T-helper 1 cell treated with Interleukin-12 subunit alpha and Interleukin-12 subunit beta and Interleukin-4 antibody, amounts not matched to agents 30 μg/mL and 1 μg/mL, for 36 hours (primary cell): ENCODE data around the gene EEA1.
"Not testable (repeated sequence)": the region's sequence is repeated elsewhere in the genome, so short reads cannot be mapped to it uniquely, and the experiment has no call there.

Experiments
- H3K27ac Mint-ChIP-seq: one replicate; pipeline ENCODE4 v1.8.0; 2021; ENCODE audit warnings: mild to moderate bottlenecking, mixed read lengths
- H3K27me3 Mint-ChIP-seq: one replicate; pipeline ENCODE4 v1.8.0; 2021; ENCODE audit warnings: low read depth, mixed read lengths
- H3K36me3 Mint-ChIP-seq: one replicate; pipeline ENCODE4 v1.8.0; 2021; ENCODE audit warnings: low read depth, mixed read lengths
- H3K4me1 Mint-ChIP-seq: one replicate; pipeline ENCODE4 v1.8.0; 2021; ENCODE audit warnings: low read depth, mixed read lengths
- H3K4me3 Mint-ChIP-seq: one replicate; pipeline ENCODE4 v1.8.0; 2021; ENCODE audit warnings: mild to moderate bottlenecking, moderate library complexity, mixed read lengths
- H3K9me3 Mint-ChIP-seq: one replicate; pipeline ENCODE4 v1.8.0; 2021; ENCODE audit warnings: mixed read lengths

EEA1 gene

DNA sequence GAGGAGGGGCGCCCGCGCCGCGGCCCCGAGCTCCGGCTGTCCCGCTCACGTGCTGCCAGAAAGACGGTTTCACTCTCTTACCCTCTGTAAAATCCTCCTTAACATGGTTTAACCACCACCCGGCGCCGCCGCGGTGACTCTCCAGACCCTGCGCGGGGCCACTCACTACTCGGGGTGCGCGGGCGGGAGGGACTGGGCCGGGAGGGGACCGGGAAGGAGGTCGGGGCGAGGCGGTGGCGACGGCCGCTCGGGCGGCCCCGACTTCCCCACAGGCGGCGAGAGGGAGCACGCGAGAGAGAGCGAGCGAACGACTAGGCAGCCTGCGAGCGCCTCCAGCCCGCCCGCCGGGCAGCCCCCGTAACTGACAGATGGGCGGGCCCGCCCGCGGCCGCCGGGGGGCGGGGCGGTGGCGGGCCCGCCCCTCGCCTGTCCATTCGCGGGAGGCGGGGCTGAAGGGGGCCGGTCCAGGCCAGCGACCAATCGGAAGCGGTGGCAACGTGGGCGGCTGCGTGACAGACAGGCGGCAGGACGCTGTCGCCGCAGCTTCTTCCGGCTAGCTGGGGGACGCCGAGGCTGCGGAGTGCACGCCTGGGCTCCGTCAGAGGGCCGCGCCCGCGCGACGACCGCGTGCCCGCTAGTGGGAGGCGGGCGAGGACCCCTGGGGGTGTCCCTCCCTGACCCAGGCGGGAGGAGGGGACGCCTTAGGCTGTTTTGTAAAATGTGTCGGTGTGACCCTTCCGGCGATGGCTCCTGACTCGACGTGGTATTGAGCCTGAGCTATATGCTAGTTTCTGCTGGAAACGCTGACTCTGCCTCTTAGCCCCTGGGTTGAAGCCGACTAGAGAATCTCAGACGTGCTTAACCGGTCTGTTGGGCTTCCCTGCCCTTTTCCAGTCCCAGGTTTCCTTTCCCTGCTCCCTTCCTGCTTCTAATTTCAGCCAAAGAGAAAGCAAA is at the start of gene EEA1:
Gene EEA1 (minus strand): TSS at position 334 of the 954 bp plus-strand sequence. CDS start 229 bp downstream, at position 105.
- Mint-ChIP-seq H3K4me1 (peaks cover 22% of the 10 kb centered on the region), H3K27me3 (peaks cover 21% of the 10 kb centered on the region), H3K36me3 (peaks cover 7% of the 10 kb centered on the region), H3K9me3 (no peaks in the 10 kb centered on the region), H3K27ac (peak within 1 kb of the TSS; percentile 93), H3K4me3 (peak within 1 kb of the TSS; percentile 85)

- Mint-ChIP-seq H3K27ac (no peak overlapping the region), H3K27me3 (no peaks in the 10 kb centered on the region), H3K4me3 (no peak overlapping the region), H3K36me3 (peaks cover 11% of the 10 kb centered on the region), H3K9me3 (peaks cover 26% of the 10 kb centered on the region), H3K4me1 (peaks cover 11% of the 10 kb centered on the region)
Measured at GRCh38 chr12:92978607-92979006, 49.5 kb upstream of the EEA1 start.

- H3K27me3 Mint-ChIP-seq = no peaks in the 10 kb centered on the region
- peaks cover 11% of the 10 kb centered on the region for H3K36me3 Mint-ChIP-seq
- peaks cover 15% of the 10 kb centered on the region for H3K4me1 Mint-ChIP-seq
- H3K27ac Mint-ChIP-seq = no peak overlapping the region
- H3K4me3 Mint-ChIP-seq = no peak overlapping the region
- peaks cover 26% of the 10 kb centered on the region for H3K9me3 Mint-ChIP-seq
Measured at GRCh38 chr12:92977326-92977725, 48.2 kb upstream of the EEA1 start.

- H3K36me3 Mint-ChIP-seq = peaks cover 5% of the 10 kb centered on the region
- peaks cover 9% of the 10 kb centered on the region for H3K9me3 Mint-ChIP-seq
- H3K4me1 Mint-ChIP-seq = peaks cover 15% of the 10 kb centered on the region
- no peak overlapping the region for H3K27ac Mint-ChIP-seq
- H3K27me3 Mint-ChIP-seq = no peaks in the 10 kb centered on the region
- no peak overlapping the region for H3K4me3 Mint-ChIP-seq
Measured at GRCh38 chr12:92974759-92975158, 45.7 kb upstream of the EEA1 start.

DNA sequence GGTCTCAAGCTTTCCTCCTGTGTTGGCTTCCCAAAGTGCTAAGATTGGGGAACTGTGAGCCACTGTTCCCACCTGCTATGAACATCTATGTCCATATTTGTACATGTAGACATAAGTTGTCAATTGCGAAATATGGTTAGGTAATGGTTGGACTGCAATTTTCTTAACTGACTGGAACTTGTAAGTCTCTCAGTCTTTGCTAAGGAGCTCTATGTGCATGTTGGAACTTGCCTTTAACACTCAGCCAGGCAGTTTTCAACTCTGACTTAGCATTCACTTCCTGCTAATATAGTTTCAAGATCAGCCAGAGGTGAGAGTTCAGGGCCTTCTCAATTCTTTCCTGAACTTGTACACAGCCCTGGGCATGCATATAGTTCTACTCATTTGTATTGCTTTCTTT is 44.5 kb upstream of the EEA1 start:
- Mint-ChIP-seq H3K27ac (no peak overlapping the region), H3K4me3 (no peak overlapping the region), H3K9me3 (peaks cover 9% of the 10 kb centered on the region), H3K36me3 (peaks cover 5% of the 10 kb centered on the region), H3K27me3 (no peaks in the 10 kb centered on the region), H3K4me1 (peaks cover 15% of the 10 kb centered on the region)

- H3K4me1 Mint-ChIP-seq = peaks cover 9% of the 10 kb centered on the region
- peaks cover 9% of the 10 kb centered on the region for H3K9me3 Mint-ChIP-seq
- H3K4me3 Mint-ChIP-seq = no peak overlapping the region
- H3K27me3 Mint-ChIP-seq = no peaks in the 10 kb centered on the region
- peaks cover 5% of the 10 kb centered on the region for H3K36me3 Mint-ChIP-seq
- no peak overlapping the region for H3K27ac Mint-ChIP-seq
Measured at GRCh38 chr12:92971859-92972524, 42.9 kb upstream of the EEA1 start.

DNA sequence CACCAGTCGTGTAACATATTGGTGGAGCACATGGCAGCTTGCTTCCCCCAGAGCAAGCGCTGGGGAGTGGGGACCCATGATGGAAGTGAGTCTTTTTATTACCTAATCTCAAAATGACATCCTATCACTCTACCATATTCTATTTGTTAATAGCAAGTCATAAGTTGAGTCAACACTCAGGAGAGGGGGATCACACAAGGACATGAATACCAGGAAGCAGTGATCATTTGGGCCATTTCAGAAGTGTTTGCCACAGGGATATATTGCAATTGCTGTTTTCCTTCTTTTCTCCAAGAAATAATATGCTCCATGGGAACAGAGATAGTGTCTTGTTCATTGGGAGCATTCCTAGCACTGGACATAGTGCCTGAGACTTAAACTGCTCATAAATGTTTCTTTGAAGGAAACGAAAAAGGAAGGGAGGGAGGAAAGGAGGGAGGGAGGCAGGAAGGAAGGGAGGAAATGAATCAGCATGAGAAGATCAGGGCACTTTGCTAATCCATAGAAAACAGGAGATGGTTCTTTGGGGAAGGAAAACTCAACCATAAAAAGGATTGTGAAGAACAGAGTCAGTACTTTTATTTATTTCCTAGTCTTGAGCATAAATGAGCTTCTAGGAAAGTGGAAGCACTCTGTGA is 39.2 kb upstream of the EEA1 start:
- Mint-ChIP-seq H3K36me3 (no peaks in the 10 kb centered on the region), H3K9me3 (no peaks in the 10 kb centered on the region), H3K27ac (no peak overlapping the region), H3K27me3 (no peaks in the 10 kb centered on the region), H3K4me1 (peaks cover 3% of the 10 kb centered on the region), H3K4me3 (no peak overlapping the region)

- H3K4me3 Mint-ChIP-seq, H3K27me3 Mint-ChIP-seq, H3K27ac Mint-ChIP-seq, H3K36me3 Mint-ChIP-seq, H3K4me1 Mint-ChIP-seq, H3K9me3 Mint-ChIP-seq: not testable (repeated sequence)
Measured at GRCh38 chr12:92964378-92964777, 35.3 kb upstream of the EEA1 start.

- no peaks in the 10 kb centered on the region for H3K36me3 Mint-ChIP-seq
- no peak overlapping the region for H3K4me3 Mint-ChIP-seq
- H3K27me3 Mint-ChIP-seq = no peaks in the 10 kb centered on the region
- H3K9me3 Mint-ChIP-seq = no peaks in the 10 kb centered on the region
- no peak overlapping the region for H3K27ac Mint-ChIP-seq
- no peaks in the 10 kb centered on the region for H3K4me1 Mint-ChIP-seq
Measured at GRCh38 chr12:92961949-92962348, 32.9 kb upstream of the EEA1 start.

- H3K27ac Mint-ChIP-seq = no peak overlapping the region
- H3K36me3 Mint-ChIP-seq = no peaks in the 10 kb centered on the region
- no peak overlapping the region for H3K4me3 Mint-ChIP-seq
- H3K9me3 Mint-ChIP-seq = peaks cover 10% of the 10 kb centered on the region
- no peaks in the 10 kb centered on the region for H3K4me1 Mint-ChIP-seq
- no peaks in the 10 kb centered on the region for H3K27me3 Mint-ChIP-seq
Measured at GRCh38 chr12:92955997-92956663, 27.0 kb upstream of the EEA1 start.

DNA sequence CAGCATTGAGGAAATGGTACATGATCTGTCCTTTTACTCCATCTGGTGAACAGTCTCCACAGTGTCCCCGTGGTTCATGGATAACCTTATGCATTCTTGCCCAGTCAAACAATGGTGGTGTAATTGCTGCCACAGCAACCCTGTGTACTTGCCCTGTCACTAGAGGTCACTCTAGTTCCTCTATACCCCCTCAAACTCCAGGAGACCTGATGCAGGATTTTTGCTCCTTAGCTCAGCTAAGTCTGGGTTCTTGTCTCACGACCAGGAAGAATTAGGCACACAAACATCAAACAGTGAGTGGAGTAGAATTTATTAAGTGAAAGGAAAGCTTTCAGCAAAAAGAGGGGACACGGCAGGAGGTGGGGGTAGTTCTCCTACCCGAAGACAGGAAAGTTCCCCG is 24.7 kb upstream of the EEA1 start:
- no peaks in the 10 kb centered on the region for H3K4me1 Mint-ChIP-seq
- H3K9me3 Mint-ChIP-seq = peaks cover 10% of the 10 kb centered on the region

GRCh38 chr12:92952394-92952793 is 23.3 kb upstream of the EEA1 start:
- no peaks in the 10 kb centered on the region for H3K36me3 Mint-ChIP-seq
- H3K9me3 Mint-ChIP-seq = peaks cover 10% of the 10 kb centered on the region

More for the DNA sequence above, 24.7 kb upstream of the EEA1 start:
- H3K4me3 Mint-ChIP-seq = no peak overlapping the region
- H3K36me3 Mint-ChIP-seq = no peaks in the 10 kb centered on the region
- H3K27ac Mint-ChIP-seq = no peak overlapping the region
- H3K27me3 Mint-ChIP-seq = no peaks in the 10 kb centered on the region

DNA sequence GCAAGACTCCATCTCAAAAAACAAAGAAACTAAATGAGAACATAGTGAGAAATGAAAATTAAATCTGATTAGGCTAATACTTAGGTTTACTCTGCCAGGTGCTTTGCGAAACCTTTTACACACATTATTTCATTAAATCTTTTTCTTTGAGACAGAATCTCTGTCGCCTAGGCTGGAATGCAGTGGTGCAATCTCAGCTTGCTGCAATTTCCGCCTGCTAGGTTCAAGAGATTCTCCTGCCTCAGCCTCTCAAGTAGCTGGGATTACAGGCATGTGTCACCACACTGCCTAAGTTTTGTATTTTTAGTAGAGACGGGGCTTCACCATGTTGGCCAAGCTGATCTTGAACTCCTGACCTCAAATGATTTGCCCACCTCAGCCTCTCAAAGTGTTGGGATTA is 21.9 kb upstream of the EEA1 start:
- Mint-ChIP-seq H3K4me3 (no peak overlapping the region), H3K36me3 (no peaks in the 10 kb centered on the region), H3K27me3 (peaks cover 2% of the 10 kb centered on the region), H3K9me3 (peaks cover 10% of the 10 kb centered on the region), H3K4me1 (no peaks in the 10 kb centered on the region), H3K27ac (no peak overlapping the region)

More at GRCh38 chr12:92952394-92952793, 23.3 kb upstream of the EEA1 start:
- H3K4me1 Mint-ChIP-seq = no peaks in the 10 kb centered on the region
- no peak overlapping the region for H3K27ac Mint-ChIP-seq
- no peak overlapping the region for H3K4me3 Mint-ChIP-seq
- no peaks in the 10 kb centered on the region for H3K27me3 Mint-ChIP-seq

DNA sequence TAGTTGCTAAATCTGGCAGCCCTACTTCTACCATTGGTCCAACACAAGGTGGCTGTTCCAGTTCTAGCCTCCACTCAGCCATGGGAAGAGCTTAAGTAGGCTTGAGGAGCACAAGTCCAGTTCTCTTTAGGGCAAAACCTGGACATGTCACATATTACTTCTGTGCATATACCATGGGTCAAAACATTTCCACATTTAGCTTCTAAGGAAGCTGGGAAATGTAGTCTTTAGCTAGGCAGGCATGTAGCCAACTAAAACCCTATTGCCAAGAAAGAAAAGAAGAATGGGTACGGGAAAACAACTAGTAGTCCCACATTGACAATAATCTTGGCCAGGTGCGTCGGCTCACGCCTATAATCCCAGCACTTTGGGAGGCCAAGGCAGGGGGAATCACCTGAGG is 20.9 kb upstream of the EEA1 start:
- Mint-ChIP-seq H3K9me3 (peaks cover 10% of the 10 kb centered on the region), H3K27ac (no peak overlapping the region), H3K4me3 (no peak overlapping the region), H3K36me3 (no peaks in the 10 kb centered on the region), H3K4me1 (no peaks in the 10 kb centered on the region), H3K27me3 (peaks cover 7% of the 10 kb centered on the region)
